HG02571 (cell line): Measurements from ENCODE around the gene MPPED2.

ENCODE experiments used
- ATAC-seq: cut with Tn5 transposase; IDR thresholded peaks from one replicate; pipeline ENCODE4 v1.9.1; 2021; ENCODE audit warnings: mild to moderate bottlenecking, moderate library complexity; ENCODE audit not compliant: unreplicated experiment

MPPED2 gene

GRCh38 chr11:30535818-30536217 is 50.3 kb downstream of the MPPED2 start:
- ATAC-seq: no peak

- ATAC-seq: no peak
Measured at GRCh38 chr11:30533445-30533947, 52.7 kb downstream of the MPPED2 start.

GRCh38 chr11:30527566-30527965 is 58.6 kb downstream of the MPPED2 start:
- ATAC-seq: no peak

- ATAC-seq: no peak
Measured at GRCh38 chr11:30526558-30526957, 59.6 kb downstream of the MPPED2 start.

DNA sequence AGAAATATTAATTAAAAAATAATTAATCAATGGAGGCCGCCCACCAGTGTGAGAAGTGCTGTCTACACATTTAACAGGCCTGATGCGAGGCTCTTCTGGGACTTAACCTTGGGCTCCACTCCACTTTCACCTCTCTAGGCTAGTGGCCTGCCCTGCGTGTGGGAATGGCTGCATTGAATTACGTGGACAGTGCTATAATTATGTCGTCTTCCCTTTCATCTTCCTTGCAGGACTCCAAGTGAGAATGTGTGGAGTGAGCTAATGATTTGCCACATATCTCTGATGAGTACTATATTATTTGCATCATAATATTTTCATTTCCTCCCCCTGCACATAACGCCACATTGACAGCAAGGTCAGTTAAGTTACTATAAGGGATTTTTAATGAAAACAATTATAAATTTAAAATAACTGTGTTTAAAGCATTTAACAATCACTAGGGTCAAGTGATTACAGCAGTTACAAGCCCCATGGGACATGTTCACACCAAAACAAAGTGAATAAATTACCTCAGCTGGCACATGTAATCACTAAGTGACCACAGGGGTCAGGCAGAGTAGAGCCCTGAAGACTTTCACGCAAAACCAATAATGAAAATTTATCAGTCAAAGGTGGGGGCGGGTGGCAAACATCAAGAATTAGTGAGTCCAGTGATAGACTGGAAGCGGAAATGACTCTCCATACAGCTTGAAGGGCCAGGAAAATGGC is 63.5 kb downstream of the MPPED2 start:
- ATAC-seq: no peak

- ATAC-seq: no peak
Measured at GRCh38 chr11:30521297-30522071, 64.7 kb downstream of the MPPED2 start.

DNA sequence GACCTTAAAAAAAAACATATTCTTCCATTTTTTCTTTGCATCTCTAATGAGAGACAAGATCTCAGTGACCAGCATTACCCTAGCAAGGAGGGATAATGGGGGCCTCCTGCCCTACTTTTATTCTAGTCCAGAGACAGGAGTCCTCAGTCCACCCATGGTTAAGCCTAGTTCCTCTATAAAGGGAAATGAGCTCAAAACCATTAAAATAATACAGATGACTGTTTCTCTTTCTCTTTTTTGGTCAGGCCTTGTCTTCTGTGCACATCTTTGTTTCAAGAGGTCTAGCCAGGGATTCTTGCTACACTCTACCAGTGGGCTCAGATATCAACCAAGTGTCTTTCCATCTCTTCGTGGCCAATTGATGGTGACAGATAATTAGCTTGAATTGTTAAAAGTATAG is 73.1 kb downstream of the MPPED2 start:
- no peak for ATAC-seq

DNA sequence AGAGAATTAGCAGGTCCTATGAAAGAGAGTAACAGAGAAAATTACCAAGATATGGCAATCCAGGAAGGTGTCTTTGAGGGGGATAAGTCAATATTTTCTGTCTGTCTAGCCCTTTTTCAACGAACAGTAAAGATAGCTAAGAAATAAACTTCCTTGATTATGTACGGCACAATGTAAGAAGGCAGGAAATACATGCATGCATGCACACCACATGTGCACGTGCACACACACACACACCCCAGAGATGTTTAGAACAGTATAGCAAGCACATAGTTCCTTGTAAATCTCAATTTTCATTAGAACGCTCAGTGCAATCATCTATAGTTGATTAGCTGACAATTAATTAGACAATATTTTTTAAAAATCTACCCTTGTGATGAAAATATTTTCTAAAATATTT is 74.7 kb downstream of the MPPED2 start:
- no peak for ATAC-seq

- no peak for ATAC-seq
Measured at GRCh38 chr11:30510750-30511149, 75.4 kb downstream of the MPPED2 start.

DNA sequence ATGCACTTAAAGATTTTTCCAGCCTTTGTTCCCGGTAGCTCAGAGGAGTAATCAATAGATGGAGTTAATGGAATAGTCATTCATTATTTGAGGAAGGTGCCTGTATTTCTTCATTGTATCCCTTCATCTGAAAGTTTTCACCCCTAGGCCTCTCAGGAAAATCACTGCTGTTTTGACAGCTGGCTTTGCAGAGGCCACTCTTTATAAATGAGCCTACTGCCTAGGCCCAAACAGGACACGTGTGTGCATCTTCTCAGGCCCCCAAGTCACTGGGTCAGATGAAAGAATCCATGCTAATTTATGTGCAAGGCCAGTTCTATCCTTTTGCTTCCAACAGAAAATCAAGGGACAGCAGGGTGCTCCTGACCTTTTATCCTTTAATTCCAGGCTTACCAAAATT is 76.8 kb downstream of the MPPED2 start:
- ATAC-seq: no peak

DNA sequence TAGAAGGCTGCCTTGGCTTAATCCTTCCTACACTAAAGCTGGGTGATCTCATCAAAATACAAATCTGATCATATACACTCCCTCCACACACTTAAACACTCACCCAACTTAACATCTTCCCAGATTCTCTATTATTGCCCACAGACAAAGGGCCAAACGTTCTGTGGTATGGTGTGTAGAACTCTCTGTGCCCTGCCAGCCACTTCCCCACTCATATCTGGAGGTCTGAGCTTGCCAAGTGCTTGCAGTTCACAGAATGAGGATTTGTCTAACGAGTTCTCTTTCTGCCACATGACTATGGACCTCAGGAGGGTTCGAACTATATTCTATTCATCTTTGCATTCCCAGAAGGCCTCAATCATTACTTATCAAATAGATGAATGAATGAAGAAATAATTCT is 77.6 kb downstream of the MPPED2 start:
- no peak for ATAC-seq

GRCh38 chr11:30505603-30506002 is 80.5 kb downstream of the MPPED2 start:
- ATAC-seq: no peak

DNA sequence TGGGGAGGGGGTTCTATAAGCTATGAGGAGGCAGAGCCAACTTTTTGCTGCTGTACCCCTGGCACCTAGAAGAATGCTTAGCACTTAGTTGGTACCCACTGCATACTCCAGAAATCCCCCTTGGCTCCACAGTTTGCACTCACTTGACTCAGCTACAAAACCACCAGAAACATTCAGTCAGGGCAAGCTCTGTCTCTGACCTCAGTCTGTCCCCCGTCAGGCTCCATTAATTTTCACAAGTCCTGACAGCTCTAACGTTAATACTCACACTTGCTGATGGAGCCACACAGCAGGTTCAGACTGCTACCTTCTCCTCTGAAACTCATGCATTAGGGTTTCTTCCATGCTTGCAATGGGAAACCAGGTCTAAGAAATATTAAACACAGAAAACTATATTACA is 81.7 kb downstream of the MPPED2 start:
- ATAC-seq: no peak

GRCh38 chr11:30503156-30503555 is 83.0 kb downstream of the MPPED2 start:
- no peak for ATAC-seq

GRCh38 chr11:30502305-30502704 is 83.8 kb downstream of the MPPED2 start:
- no peak for ATAC-seq

DNA sequence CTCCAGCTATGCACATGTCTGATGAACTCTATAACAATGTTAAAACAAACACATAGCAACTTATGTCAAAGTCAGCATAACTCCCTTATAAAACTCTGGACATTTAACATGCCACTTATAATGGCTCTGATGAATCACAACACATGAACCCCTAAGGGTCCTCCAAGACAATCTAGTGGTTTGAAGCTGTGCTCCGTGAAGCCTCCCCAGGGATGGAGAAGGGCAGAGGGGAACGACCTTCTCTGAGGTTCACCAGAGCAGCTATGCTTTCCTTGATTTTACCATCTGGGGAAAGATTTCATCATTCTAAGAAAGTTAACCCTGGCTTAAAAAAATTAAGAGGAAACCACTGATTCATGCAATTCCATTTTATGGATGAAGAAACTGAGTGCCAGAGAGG is 84.4 kb downstream of the MPPED2 start:
- no peak for ATAC-seq

- no peak for ATAC-seq
Measured at GRCh38 chr11:30499940-30500339, 86.2 kb downstream of the MPPED2 start.

GRCh38 chr11:30497600-30497999 is 88.6 kb downstream of the MPPED2 start:
- no peak for ATAC-seq

- no peak for ATAC-seq
Measured at GRCh38 chr11:30496935-30497334, 89.2 kb downstream of the MPPED2 start.

DNA sequence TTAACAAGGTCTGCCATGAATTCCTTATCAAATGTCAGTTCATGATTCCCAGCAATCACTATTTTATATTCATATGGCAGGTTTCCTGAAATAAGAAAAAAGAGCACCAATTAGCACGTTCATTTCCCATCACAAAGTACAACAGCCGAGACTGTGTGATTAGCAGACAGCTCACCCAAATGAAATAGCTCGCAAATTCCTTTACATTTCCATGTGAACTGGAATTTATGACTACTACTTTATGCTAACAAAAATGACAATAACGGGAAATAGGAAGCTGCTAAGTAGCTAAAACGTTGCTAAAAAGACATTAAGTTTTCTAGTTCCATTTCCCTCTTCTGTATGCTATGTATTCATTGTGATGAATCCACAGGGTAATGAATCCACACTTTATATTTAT is 90.7 kb downstream of the MPPED2 start:
- ATAC-seq: no peak

- ATAC-seq: no peak
Measured at GRCh38 chr11:30489511-30489910, 96.6 kb downstream of the MPPED2 start.

DNA sequence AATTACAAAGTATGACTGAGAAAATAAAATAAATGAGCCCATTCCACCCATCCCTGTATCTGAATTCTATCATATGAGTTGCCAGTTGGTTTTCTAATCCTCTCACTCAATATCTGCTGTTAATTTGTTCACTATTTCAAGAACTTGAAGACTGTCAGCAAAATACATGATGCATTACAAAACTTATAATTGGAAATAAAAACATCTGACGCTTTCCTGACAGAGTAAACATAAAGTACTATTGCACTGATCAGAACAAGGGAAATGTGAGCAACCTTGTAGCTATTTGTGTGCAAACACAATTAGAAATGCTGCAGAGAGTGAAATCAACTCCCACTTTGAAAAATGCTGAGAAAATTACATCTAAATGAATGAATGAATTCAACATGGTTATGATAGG is 97.1 kb downstream of the MPPED2 start:
- ATAC-seq: no peak
